Gastrocnemius medialis (tissue), 4 donors: ENCODE measurements around the gene MAST4.
"Not testable (repeated sequence)": the region's sequence is repeated elsewhere in the genome, so short reads cannot be mapped to it uniquely, and the experiment has no call there.

ENCODE experiments used
- POLR2A ChIP-seq, 2 donors: fragments of 450-650 bp; IDR thresholded peaks; one replicate each; pipeline ENCODE4 v1.6.1; 2017; ENCODE audit warnings: antibody characterized with exemption in 2 of 2, mild to moderate bottlenecking in 2 of 2, moderate library complexity in 2 of 2
- TF ChIP-seq, protein P1 (sequence below), 5 experiments: fragments of 450-650 bp in 3 of 5; fragments of 200-600 bp in 2 of 5; sonication (generic) in 2 of 5; IDR thresholded peaks in 4 of 5; conservative IDR thresholded peaks in 1 of 5; 1 replicate in 4 of 5; 2 replicates in 1 of 5; pipeline ENCODE4 v1.5.1; 2016 to 2019; ENCODE audit warnings: antibody characterized with exemption in 5 of 5, mild to moderate bottlenecking in 3 of 5, moderate library complexity in 3 of 5

GRCh38 chr5:67127347-67127895 is 531.2 kb downstream of the MAST4 start:
- not testable (repeated sequence) for TF ChIP-seq POLR2A (IDR thresholded peaks at IDR 0.05)
- TF ChIP-seq, protein P1, sequence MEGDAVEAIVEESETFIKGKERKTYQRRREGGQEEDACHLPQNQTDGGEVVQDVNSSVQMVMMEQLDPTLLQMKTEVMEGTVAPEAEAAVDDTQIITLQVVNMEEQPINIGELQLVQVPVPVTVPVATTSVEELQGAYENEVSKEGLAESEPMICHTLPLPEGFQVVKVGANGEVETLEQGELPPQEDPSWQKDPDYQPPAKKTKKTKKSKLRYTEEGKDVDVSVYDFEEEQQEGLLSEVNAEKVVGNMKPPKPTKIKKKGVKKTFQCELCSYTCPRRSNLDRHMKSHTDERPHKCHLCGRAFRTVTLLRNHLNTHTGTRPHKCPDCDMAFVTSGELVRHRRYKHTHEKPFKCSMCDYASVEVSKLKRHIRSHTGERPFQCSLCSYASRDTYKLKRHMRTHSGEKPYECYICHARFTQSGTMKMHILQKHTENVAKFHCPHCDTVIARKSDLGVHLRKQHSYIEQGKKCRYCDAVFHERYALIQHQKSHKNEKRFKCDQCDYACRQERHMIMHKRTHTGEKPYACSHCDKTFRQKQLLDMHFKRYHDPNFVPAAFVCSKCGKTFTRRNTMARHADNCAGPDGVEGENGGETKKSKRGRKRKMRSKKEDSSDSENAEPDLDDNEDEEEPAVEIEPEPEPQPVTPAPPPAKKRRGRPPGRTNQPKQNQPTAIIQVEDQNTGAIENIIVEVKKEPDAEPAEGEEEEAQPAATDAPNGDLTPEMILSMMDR (IDR thresholded peaks at IDR 0.05 in 4 of 5, conservative IDR thresholded peaks at IDR 0.05 in 1 of 5): not testable (repeated sequence)
